ENCODE results near the gene TCF4.
A peak's percentile ranks its signal among the peaks of the same experiment; 100 is the strongest.

The TCF4 gene

GRCh38 chr18:55250768-55251173, 337.2 kb downstream of the TCF4 start:
- no peak for DNase-seq

- no peak for DNase-seq
Observed at GRCh38 chr18:55249550-55249949, 338.4 kb downstream of the TCF4 start.

GRCh38 chr18:55248495-55248894, 339.5 kb downstream of the TCF4 start:
- DNase-seq = no peak

- DNase-seq = no peak
Observed at GRCh38 chr18:55247032-55247431, 341.0 kb downstream of the TCF4 start.

GRCh38 chr18:55246278-55246677, 341.7 kb downstream of the TCF4 start:
- DNase-seq = no peak

- DNase-seq = no peak
Observed at GRCh38 chr18:55245211-55245614, 342.8 kb downstream of the TCF4 start.

- no peak for DNase-seq
Observed at GRCh38 chr18:55244546-55244945, 343.4 kb downstream of the TCF4 start.

GRCh38 chr18:55243857-55244256, 344.1 kb downstream of the TCF4 start:
- no peak for DNase-seq

- no peak for DNase-seq
Observed at GRCh38 chr18:55243255-55243654, 344.7 kb downstream of the TCF4 start.

GRCh38 chr18:55240978-55241377, 347.0 kb downstream of the TCF4 start:
- DNase-seq = no peak

GRCh38 chr18:55239740-55240139, 348.3 kb downstream of the TCF4 start:
- no peak for DNase-seq

GRCh38 chr18:55237660-55238059, 350.3 kb downstream of the TCF4 start:
- no peak for DNase-seq

GRCh38 chr18:55236150-55236931, 351.7 kb downstream of the TCF4 start:
- DNase-seq = no peak

GRCh38 chr18:55235094-55235461, 352.9 kb downstream of the TCF4 start:
- DNase-seq = peak; percentile 25 to 65

- DNase-seq = peak; percentile 75 to 81
Observed at GRCh38 chr18:55234366-55235093, 353.5 kb downstream of the TCF4 start.

GRCh38 chr18:55233857-55234256, 354.1 kb downstream of the TCF4 start:
- DNase-seq = no peak

GRCh38 chr18:55232506-55232905, 355.5 kb downstream of the TCF4 start:
- no peak for DNase-seq

GRCh38 chr18:55229682-55230081, 358.3 kb downstream of the TCF4 start:
- no peak for DNase-seq

- DNase-seq = no peak
Observed at GRCh38 chr18:55228707-55229106, 359.3 kb downstream of the TCF4 start.

- DNase-seq = no peak
Observed at GRCh38 chr18:55228191-55228590, 359.8 kb downstream of the TCF4 start.

- no peak for DNase-seq
Observed at GRCh38 chr18:55227771-55228170, 360.2 kb downstream of the TCF4 start.

- DNase-seq = no peak
Observed at GRCh38 chr18:55226044-55226443, 361.9 kb downstream of the TCF4 start.

- DNase-seq = peak in 1 of 2 experiments; percentile 2
Observed at GRCh38 chr18:55224086-55224625, 363.8 kb downstream of the TCF4 start.

GRCh38 chr18:55221622-55222021, 366.4 kb downstream of the TCF4 start:
- no peak for DNase-seq

Data from NCI-H2081 (cell line).